Fibroblast of pulmonary artery (primary cell): Measurements from ENCODE around the gene ADAD2.

Experiments
- DNase-seq: peaks from one replicate; pipeline ENCODE4 v3.0.0-alpha.2; 2010; ENCODE audit warnings: low read depth
- H3K4me3 ChIP-seq: replicated peaks from 2 replicates; pipeline ENCODE4 v1.5.1; 2011; ENCODE audit warnings: low read depth, mild to moderate bottlenecking, control low read depth, low read length, moderate library complexity
- CTCF ChIP-seq: IDR thresholded peaks from 2 replicates; pipeline ENCODE4 v1.5.1; 2011; ENCODE audit warnings: mild to moderate bottlenecking, control low read depth, low read length, inconsistent platforms; ENCODE audit errors: missing control alignments

The ADAD2 gene

GRCh38 chr16:84239141-84239769, 48.3 kb downstream of the ADAD2 start:
- peak; percentile 16 for DNase-seq
- TF ChIP-seq CTCF, result peak; percentile 2

GRCh38 chr16:84239909-84240308, 49.0 kb downstream of the ADAD2 start, which contains the start of gene KCNG4:
Gene KCNG4 (minus strand): TSS chr16:84240012. CDS start chr16:84237485, 2,527 bp downstream.
- no peak for TF ChIP-seq CTCF

More at GRCh38 chr16:84239141-84239769, 48.3 kb downstream of the ADAD2 start:
- no peak overlapping the region for H3K4me3 ChIP-seq

GRCh38 chr16:84240455-84240854, 49.5 kb downstream of the ADAD2 start:
- H3K4me3 ChIP-seq, result no peak overlapping the region
- no peak for DNase-seq
- no peak for TF ChIP-seq CTCF

More at GRCh38 chr16:84239909-84240308, 49.0 kb downstream of the ADAD2 start, which contains the start of gene KCNG4:
- H3K4me3 ChIP-seq, result no peak within 1 kb of the TSS
- DNase-seq, result no peak

GRCh38 chr16:84241778-84242177, 50.8 kb downstream of the ADAD2 start:
- no peak for DNase-seq
- TF ChIP-seq CTCF, result no peak
- H3K4me3 ChIP-seq, result no peak overlapping the region

GRCh38 chr16:84242839-84243238, 51.9 kb downstream of the ADAD2 start:
- no peak overlapping the region for H3K4me3 ChIP-seq
- no peak for TF ChIP-seq CTCF
- DNase-seq, result no peak

GRCh38 chr16:84243732-84244131, 52.8 kb downstream of the ADAD2 start:
- DNase-seq, result no peak
- no peak overlapping the region for H3K4me3 ChIP-seq
- TF ChIP-seq CTCF, result no peak

- DNase-seq, result no peak
- no peak for TF ChIP-seq CTCF
Observed at GRCh38 chr16:84244728-84245127, 53.8 kb downstream of the ADAD2 start.

More at GRCh38 chr16:84244728-84245127, 53.8 kb downstream of the ADAD2 start:
- H3K4me3 ChIP-seq, result no peak overlapping the region
